HG02981 (cell line): Measurements from ENCODE around the gene FUNDC2.
"Not testable (repeated sequence)": the region's sequence is repeated elsewhere in the genome, so short reads cannot be mapped to it uniquely, and the experiment has no call there.

Experiments
- ATAC-seq: cut with Tn5 transposase; IDR thresholded peaks from one replicate; pipeline ENCODE4 v1.9.1; 2021; ENCODE audit warnings: mild to moderate bottlenecking, moderate library complexity; ENCODE audit not compliant: unreplicated experiment

Gene FUNDC2

GRCh38 chrX:155026727-155027508 is at the start of gene FUNDC2:
TSS of gene FUNDC2 (plus strand) at chrX:155026844. CDS start at chrX:155026939, 95 bp downstream.
- ATAC-seq, result peak; percentile 81

GRCh38 chrX:154979629-154980028 is 47.0 kb upstream of the FUNDC2 start:
- ATAC-seq, result no peak

- ATAC-seq, result peak; percentile 88
These were observed 46.1 kb upstream of the FUNDC2 start for GRCh38 chrX:154980330-154981115.

- no peak for ATAC-seq
These were observed 45.6 kb upstream of the FUNDC2 start for GRCh38 chrX:154981116-154981411.

- no peak for ATAC-seq
These were observed 39.6 kb upstream of the FUNDC2 start for GRCh38 chrX:154986826-154987575.

- no peak for ATAC-seq
These were observed 38.7 kb upstream of the FUNDC2 start for GRCh38 chrX:154987940-154988339.

- ATAC-seq, result no peak
These were observed 37.9 kb upstream of the FUNDC2 start for GRCh38 chrX:154988719-154989118.

GRCh38 chrX:154990496-154990895 is 36.1 kb upstream of the FUNDC2 start:
- no peak for ATAC-seq

GRCh38 chrX:154991039-154991438 is 35.6 kb upstream of the FUNDC2 start:
- ATAC-seq, result no peak

GRCh38 chrX:154991476-154991875 is 35.2 kb upstream of the FUNDC2 start:
- ATAC-seq, result no peak

- ATAC-seq, result no peak
These were observed 28.3 kb upstream of the FUNDC2 start for GRCh38 chrX:154998204-154998880.

GRCh38 chrX:155000841-155001240 is 25.8 kb upstream of the FUNDC2 start:
- no peak for ATAC-seq

- no peak for ATAC-seq
These were observed 24.8 kb upstream of the FUNDC2 start for GRCh38 chrX:155001873-155002272.

- ATAC-seq, result no peak
These were observed 21.5 kb upstream of the FUNDC2 start for GRCh38 chrX:155005190-155005589.

GRCh38 chrX:155006379-155006778 is 20.3 kb upstream of the FUNDC2 start:
- ATAC-seq, result not testable (repeated sequence)

- ATAC-seq, result not testable (repeated sequence)
These were observed 19.6 kb upstream of the FUNDC2 start for GRCh38 chrX:155006913-155007671.

- not testable (repeated sequence) for ATAC-seq
These were observed 18.1 kb upstream of the FUNDC2 start for GRCh38 chrX:155008578-155008977.

- ATAC-seq, result no peak
These were observed 16.6 kb upstream of the FUNDC2 start for GRCh38 chrX:155009994-155010472.

GRCh38 chrX:155020591-155020990 is 6.1 kb upstream of the FUNDC2 start:
- no peak for ATAC-seq

GRCh38 chrX:155022585-155022984 is 4.1 kb upstream of the FUNDC2 start, which contains the start of gene F8:
TSS of gene F8 (minus strand) at chrX:155022723. CDS start at chrX:155022552, 171 bp downstream.
- no peak for ATAC-seq
